Gastrocnemius medialis (tissue), 4 donors: Measurements from ENCODE around the gene STOX2.

ENCODE experiments used
- CTCF ChIP-seq, 5 experiments: fragments of 450-650 bp in 3 of 5; fragments of 200-600 bp in 2 of 5; sonication (generic) in 2 of 5; IDR thresholded peaks in 4 of 5; conservative IDR thresholded peaks in 1 of 5; 1 replicate in 4 of 5; 2 replicates in 1 of 5; pipeline ENCODE4 v1.5.1; 2016 to 2019; ENCODE audit warnings: antibody characterized with exemption in 5 of 5, mild to moderate bottlenecking in 3 of 5, moderate library complexity in 3 of 5
- POLR2A ChIP-seq, 2 donors: fragments of 450-650 bp; IDR thresholded peaks; one replicate each; pipeline ENCODE4 v1.6.1; 2017; ENCODE audit warnings: antibody characterized with exemption in 2 of 2, mild to moderate bottlenecking in 2 of 2, moderate library complexity in 2 of 2

DNA sequence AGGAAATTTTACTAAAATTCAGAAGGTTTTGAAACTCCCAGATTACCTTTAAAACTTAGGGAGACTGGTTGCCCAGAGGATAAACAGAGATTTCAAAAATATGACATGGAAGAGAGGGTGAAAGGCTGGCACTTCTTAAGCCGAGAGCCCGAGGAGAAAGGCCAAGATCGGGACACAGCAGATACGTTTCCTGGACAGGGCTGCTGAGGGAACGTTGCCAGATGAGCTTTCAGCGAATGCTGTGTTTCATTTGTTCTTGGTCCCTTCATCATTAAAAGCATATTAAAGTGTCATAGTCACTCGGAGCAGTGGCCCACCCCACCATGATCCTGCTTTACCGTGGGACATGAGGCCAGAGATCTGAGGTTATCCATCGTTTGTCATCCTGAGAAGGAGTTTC, 37.9 kb upstream of the STOX2 start:
- TF ChIP-seq CTCF (IDR thresholded peaks at IDR 0.05 in 4 of 5, conservative IDR thresholded peaks at IDR 0.05 in 1 of 5) (no peak), POLR2A (IDR thresholded peaks at IDR 0.05) (no peak)
